Breast epithelium (tissue), 4 donors: ENCODE data around the gene ZNF12. TPM values are rescaled to one million over a fixed set of nuclear protein-coding genes. Genes with fewer than 3 reads are reported as not detected.
A peak's percentile ranks its signal among the peaks of the same experiment; 100 is the strongest.

ENCODE experiments used
- DNase-seq, 2 donors: peaks; one replicate each; pipeline ENCODE4 v3.0.0-alpha.2; 2019; ENCODE audit warnings: low spot score in 2 of 2
- H3K27ac ChIP-seq, 2 donors: fragments of 200-600 bp; sonication (generic) in 1 of 2; one replicate each; pipeline ENCODE4 v1.5.1; 2016 to 2019; ENCODE audit warnings: mild to moderate bottlenecking in 1 of 2
- H3K27me3 ChIP-seq, 2 donors: fragments of 200-600 bp; sonication (generic) in 1 of 2; one replicate each; pipeline versions ENCODE4 v1.5.1 to v1.6.0; 2017 to 2019; ENCODE audit warnings: control low read depth in 1 of 2, mild to moderate bottlenecking in 1 of 2
- H3K36me3 ChIP-seq: fragments of 200-600 bp; one replicate; pipeline ENCODE4 v1.5.1; 2019
- H3K4me1 ChIP-seq, 2 donors: fragments of 200-600 bp; sonication (generic); one replicate each; pipeline ENCODE4 v1.5.1; 2016 to 2019; ENCODE audit warnings: control low read depth in 1 of 2
- H3K4me3 ChIP-seq, 3 donors: fragments of 200-600 bp; sonication (generic); 1 replicate in 2 of 3; 2 replicates in 1 of 3; pipeline ENCODE4 v1.5.1; 2016 to 2019; ENCODE audit warnings: mild to moderate bottlenecking in 3 of 3, moderate library complexity in 2 of 3
- H3K9me3 ChIP-seq, 2 donors: fragments of 200-600 bp; sonication (generic) in 1 of 2; one replicate each; pipeline ENCODE4 v1.5.1; 2016 to 2019; ENCODE audit warnings: control low read depth in 1 of 2
- POLR2A ChIP-seq: fragments of 450-650 bp; IDR thresholded peaks from one replicate; pipeline ENCODE4 v1.6.1; 2016; ENCODE audit warnings: antibody characterized with exemption, mild to moderate bottlenecking, moderate library complexity
- POLR2AphosphoS5 ChIP-seq, 3 donors: sonication (generic); formaldehyde crosslinking; IDR thresholded peaks; one replicate each; pipeline ENCODE4 v1.6.1; 2017; ENCODE audit warnings: antibody characterized with exemption in 3 of 3
- intact Hi-C: fragments of 100-400 bp; cut with DNase I; formaldehyde crosslinking; loops from one replicate; pipeline ENCODE4 v1.15.1; 2023; ENCODE audit warnings: low total_unique reads
- total RNA-seq, 3 donors: library from RNA; depleted of rRNA; stranded (reverse); fragments of >200 nt; gene quantifications; one replicate each; pipeline ENCODE4 v1.1.0, GENCODE V29; 2016
- TF ChIP-seq, protein P1 (sequence below), 3 donors: fragments of 450-650 bp; IDR thresholded peaks; one replicate each; pipeline ENCODE4 v1.5.1; 2016 to 2017; ENCODE audit warnings: antibody characterized with exemption in 3 of 3, mild to moderate bottlenecking in 3 of 3, moderate library complexity in 3 of 3

The ZNF12 gene
- total RNA-seq, 3 donors from 2014 or later, result 20.6 to 43.0 (median 25.2) TPM

- H3K4me3 ChIP-seq, result no peak overlapping the region
- no peak for DNase-seq
- TF ChIP-seq, protein P1, sequence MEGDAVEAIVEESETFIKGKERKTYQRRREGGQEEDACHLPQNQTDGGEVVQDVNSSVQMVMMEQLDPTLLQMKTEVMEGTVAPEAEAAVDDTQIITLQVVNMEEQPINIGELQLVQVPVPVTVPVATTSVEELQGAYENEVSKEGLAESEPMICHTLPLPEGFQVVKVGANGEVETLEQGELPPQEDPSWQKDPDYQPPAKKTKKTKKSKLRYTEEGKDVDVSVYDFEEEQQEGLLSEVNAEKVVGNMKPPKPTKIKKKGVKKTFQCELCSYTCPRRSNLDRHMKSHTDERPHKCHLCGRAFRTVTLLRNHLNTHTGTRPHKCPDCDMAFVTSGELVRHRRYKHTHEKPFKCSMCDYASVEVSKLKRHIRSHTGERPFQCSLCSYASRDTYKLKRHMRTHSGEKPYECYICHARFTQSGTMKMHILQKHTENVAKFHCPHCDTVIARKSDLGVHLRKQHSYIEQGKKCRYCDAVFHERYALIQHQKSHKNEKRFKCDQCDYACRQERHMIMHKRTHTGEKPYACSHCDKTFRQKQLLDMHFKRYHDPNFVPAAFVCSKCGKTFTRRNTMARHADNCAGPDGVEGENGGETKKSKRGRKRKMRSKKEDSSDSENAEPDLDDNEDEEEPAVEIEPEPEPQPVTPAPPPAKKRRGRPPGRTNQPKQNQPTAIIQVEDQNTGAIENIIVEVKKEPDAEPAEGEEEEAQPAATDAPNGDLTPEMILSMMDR (IDR thresholded peaks at IDR 0.05), result no peak
- TF ChIP-seq POLR2A (no peak), POLR2AphosphoS5 (IDR thresholded peaks at IDR 0.05) (no peak)
- no peak overlapping the region for H3K27ac ChIP-seq
- H3K27me3 ChIP-seq, result no peaks in the 10 kb centered on the region
- H3K4me1 ChIP-seq, result no peaks in the 10 kb centered on the region
- H3K9me3 ChIP-seq, result peaks cover 6 to 15% of the 10 kb centered on the region in 2 donors
- peaks cover 22% of the 10 kb centered on the region for H3K36me3 ChIP-seq
- intact Hi-C loops, result no loop called here
Observed at GRCh38 chr7:6654842-6655610, 51.7 kb downstream of the ZNF12 start.

DNA sequence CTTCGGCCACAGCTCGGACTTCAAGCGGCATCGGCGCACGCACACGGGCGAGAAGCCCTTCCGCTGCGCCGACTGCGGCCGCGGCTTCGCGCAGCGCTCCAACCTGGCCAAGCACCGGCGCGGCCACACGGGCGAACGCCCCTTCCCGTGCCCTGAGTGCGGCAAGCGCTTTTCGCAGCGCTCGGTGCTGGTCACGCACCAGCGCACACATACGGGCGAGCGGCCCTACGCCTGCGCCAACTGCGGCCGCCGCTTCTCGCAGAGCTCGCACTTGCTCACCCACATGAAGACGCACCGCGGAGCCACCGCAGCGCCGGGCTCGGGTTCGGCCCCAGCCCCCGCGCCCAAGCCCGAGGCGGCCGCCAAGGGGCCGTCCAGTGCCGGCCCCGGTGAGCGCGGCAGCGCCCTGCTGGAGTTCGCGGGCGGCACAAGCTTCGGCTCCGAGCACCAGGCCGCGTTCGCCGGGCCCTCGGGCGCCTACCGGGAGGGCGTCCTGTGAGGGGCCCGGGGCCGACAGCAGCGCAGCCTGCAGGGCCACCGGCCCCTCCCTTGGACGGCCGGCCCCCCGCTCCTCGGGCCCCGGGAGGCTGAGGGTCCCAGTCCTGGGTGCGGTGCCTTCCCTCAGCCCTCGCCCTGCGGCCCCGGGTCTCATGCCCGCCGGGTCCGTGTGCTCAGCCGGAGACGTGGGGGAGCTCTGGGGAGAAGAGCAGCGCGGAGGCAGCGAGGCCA, 52.5 kb downstream of the ZNF12 start:
- Histone ChIP-seq H3K27me3 (no peaks in the 10 kb centered on the region), H3K9me3 (peaks cover 6 to 15% of the 10 kb centered on the region in 2 donors), H3K4me3 (no peak overlapping the region), H3K27ac (no peak overlapping the region), H3K4me1 (no peaks in the 10 kb centered on the region), H3K36me3 (peaks cover 22% of the 10 kb centered on the region)
- DNase-seq, result no peak
- no peak for TF ChIP-seq POLR2A
- TF ChIP-seq, protein P1 (IDR thresholded peaks at IDR 0.05), result no peak
- no peak for TF ChIP-seq POLR2AphosphoS5 (IDR thresholded peaks at IDR 0.05)
- intact Hi-C loops, result no loop called here

GRCh38 chr7:6653071-6654003, 53.4 kb downstream of the ZNF12 start:
- Histone ChIP-seq H3K27me3 (no peaks in the 10 kb centered on the region), H3K4me3 (no peak overlapping the region), H3K4me1 (no peaks in the 10 kb centered on the region), H3K27ac (no peak overlapping the region), H3K36me3 (peaks cover 22% of the 10 kb centered on the region), H3K9me3 (peaks cover 6 to 15% of the 10 kb centered on the region in 2 donors)
- TF ChIP-seq POLR2A (no peak), POLR2AphosphoS5 (IDR thresholded peaks at IDR 0.05) (no peak)
- TF ChIP-seq, protein P1 (IDR thresholded peaks at IDR 0.05), result no peak
- intact Hi-C loops, result no loop called here
- peak in 1 of 2 donors; percentile 38 for DNase-seq

GRCh38 chr7:6652446-6653011, 54.2 kb downstream of the ZNF12 start:
- TF ChIP-seq, protein P1 (IDR thresholded peaks at IDR 0.05), result no peak
- TF ChIP-seq POLR2AphosphoS5 (IDR thresholded peaks at IDR 0.05), result no peak
- no peak for TF ChIP-seq POLR2A
- H3K27me3 ChIP-seq, result no peaks in the 10 kb centered on the region
- no peak overlapping the region for H3K4me3 ChIP-seq
- H3K27ac ChIP-seq, result no peak overlapping the region
- no peaks in the 10 kb centered on the region for H3K4me1 ChIP-seq
- H3K9me3 ChIP-seq, result peaks cover 6 to 15% of the 10 kb centered on the region in 2 donors
- H3K36me3 ChIP-seq, result peaks cover 22% of the 10 kb centered on the region
- intact Hi-C loops, result no loop called here
- peak in 1 of 2 donors; percentile 42 for DNase-seq
